Stimulated activated CD4-positive, alpha-beta T cell treated with anti-CD3 and anti-CD28 coated beads, Interleukin-2, amount 100 ng/mL, for 48 hours (primary cell): Measurements from ENCODE around the gene WWTR1.

ENCODE experiments used
- DNase-seq, 2 donors: peaks; one replicate each; pipeline ENCODE4 v3.0.0-alpha.2; 2020

WWTR1 gene

DNA sequence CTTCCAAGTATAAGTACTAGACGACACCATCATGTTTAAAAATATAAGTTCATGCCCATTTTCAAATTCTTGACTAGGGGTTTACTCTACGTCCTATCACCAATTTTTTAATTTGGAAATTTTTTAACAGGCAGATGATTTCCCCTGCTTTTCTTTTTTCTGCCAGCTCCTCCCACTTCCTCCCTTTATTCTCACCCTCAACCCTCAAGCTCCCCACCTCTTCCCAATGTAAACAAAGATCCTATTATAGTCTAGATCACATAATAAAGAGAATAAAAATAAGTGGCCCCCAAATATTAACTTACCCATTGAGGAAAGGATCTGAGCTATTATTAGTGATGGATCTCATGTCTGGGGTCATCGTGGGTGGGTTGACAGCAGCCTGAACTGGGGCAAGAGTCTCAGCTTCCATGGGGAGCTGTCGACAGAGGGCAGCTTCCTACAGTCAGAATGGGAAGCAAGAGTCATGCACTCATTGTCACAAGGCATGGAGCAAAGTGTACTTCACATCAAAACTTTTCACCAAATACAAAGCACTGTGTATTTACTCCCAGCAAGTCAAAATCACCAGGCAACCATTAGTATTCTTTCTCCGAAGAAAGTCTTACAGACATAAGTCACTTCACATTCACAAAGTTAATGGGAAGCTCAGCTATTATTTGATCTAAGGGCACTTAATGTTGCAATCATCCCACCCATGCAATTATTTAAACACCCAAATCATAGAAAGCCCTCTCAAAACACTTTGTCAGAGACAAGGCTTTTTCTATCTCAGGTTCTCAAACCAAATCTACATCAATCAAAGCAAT, 130.1 kb downstream of the WWTR1 start:
- DNase-seq: no peak

DNA sequence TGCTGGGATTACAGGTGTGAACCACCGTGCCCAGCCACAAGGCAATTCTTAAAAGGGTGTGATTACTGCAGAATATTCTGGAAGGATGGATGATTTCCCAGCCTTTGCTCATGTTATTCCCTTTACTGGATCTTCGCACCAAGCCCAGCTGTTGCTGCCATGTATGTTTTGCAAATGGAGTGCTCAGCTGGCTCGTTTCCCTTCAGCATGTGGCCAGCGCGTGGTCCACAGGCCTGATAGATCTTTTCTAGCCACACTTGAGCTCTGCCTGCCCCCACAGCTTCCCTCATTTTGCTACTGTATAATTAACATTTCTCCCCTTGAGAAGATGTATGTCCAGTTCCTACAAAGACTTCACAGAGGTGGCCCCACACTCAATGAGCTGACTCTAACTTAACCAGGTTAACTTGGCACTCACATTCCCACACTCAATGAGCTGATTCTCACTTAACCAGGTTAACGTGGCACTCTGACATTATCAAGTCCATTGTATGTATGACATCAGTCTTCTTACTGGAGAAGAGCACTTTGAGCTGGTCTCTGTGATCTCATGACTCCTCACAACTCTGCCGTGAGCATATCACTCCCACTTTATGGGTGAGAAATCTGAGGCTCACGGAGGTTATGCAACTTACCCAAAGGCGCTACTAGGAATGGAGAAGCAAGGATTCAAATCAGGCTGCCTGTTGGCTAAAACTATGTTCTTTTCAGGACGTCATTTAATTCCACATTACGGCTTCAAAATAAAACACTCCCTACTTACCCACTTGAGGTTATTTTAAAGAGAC, 134.1 kb downstream of the WWTR1 start:
- DNase-seq: no peak

DNA sequence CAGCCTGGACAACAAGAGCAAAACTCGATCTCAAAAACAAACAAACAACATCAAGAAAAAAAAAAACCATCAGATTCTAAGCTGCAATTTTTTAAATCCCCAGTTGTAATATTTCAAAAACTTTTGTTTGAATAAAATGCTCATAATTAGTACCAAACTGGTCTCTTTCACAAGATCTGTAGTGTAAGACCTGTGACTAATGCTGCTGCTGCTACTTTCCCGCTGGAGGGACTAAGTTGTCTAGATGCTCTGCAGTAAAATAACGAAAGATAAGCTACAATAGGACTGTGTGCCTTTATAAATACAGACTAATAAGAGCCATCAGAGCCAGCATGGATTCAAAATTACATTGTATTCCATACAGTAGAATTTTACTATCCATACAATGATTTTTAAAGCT, 137.9 kb downstream of the WWTR1 start:
- no peak for DNase-seq

- DNase-seq: no peak
Measured at GRCh38 chr3:149516920-149517319, 140.9 kb downstream of the WWTR1 start.

DNA sequence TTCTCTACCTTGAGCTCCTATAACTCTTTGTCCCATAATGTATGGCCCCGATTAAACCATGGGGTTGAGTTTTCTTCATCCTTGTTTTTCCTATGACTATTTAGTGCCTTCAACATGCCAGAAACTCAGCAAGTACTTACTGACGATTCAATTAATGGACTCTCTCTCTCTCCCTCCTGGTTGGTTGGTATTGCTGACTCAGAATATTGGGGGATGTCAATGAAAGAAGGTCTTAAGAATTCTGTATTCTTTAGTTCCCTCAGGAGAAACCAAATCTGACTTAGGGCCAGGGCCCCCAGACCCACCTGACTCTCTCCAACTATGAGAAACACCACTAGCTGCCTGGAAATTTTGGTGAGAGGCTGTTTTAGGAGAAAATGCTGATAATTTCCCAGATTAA, 142.6 kb downstream of the WWTR1 start:
- DNase-seq: no peak

DNA sequence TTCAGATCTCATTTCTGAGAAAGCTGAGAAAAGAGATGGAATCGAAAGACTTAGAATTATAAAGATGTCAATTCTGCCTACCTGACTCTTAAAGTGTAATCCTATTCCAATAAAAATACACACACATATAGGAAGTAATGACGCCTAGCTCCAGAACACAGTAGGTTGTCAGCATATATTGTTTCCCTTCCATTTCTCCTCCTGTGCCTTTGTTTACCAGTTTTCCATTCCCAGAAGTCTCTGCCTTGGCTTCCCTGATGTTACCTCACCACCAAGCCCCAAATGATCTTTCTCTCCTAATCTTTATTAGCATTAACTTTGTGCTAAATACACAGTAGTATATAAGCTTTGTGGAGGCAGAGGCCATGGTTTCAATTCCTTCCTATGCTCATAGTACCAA, 143.4 kb downstream of the WWTR1 start:
- DNase-seq: no peak

GRCh38 chr3:149512073-149512782, 145.6 kb downstream of the WWTR1 start:
- DNase-seq: no peak

- DNase-seq: no peak
Measured at GRCh38 chr3:149511040-149511626, 146.7 kb downstream of the WWTR1 start.

DNA sequence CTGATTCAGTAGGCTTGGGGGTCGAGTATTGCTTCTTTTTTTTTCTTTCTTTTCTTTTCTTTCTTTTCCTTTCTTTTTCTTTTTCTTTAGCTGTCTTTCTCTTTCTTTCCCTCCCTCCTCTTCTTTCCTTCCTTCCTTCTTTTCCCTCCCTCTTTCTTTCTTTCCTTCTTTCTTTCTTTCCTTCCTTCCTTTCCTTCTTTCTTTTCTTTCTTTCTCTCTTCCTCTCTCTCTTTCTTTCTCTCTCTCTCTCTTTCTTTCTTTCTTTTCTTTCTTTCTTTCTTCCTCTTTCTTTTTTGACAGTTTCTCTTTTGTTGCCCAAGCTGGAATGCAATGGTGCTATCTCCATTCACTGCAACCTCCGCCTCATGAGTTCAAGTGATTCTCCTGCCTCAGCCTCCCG, 147.3 kb downstream of the WWTR1 start:
- no peak for DNase-seq

GRCh38 chr3:149509526-149509925, 148.3 kb downstream of the WWTR1 start:
- no peak for DNase-seq

- DNase-seq: no peak
Measured at GRCh38 chr3:149507491-149508324, 150.1 kb downstream of the WWTR1 start.

DNA sequence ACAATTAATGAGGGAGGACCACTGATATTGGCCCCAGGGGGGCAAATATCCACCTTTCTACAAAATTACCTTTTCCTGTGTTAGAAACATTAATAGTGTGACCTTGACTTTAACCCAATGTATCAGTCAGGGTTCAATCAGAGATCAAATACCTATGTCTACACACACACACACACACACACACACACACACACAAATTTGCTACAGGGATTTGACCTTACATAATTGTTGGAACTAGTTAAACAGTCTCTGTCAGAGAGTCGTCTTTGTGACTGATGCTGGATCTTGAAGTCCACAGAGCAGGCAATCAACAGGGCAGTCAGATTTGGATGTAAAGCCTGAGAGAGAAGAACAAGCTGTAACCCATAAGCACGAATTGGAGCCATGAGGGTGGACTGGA, 150.9 kb downstream of the WWTR1 start:
- DNase-seq: no peak

DNA sequence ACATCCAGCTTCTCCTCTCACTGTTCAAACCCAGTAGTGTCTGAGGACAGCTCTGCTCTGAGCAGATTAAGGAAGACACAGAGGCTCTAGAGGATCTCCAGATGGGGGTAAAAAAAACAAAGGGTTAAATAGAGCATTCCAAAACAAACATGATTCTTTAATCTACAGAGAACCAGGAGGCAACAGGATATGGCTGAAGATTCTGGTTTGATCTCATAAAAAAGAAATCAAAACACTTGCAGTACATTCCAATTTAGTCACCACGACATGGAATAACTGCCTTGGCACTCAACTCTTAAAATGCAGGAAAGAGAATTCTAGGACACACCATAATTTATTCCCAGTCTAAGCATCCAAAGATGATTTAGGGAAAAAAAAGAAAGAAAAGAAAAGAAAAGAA, 151.3 kb downstream of the WWTR1 start:
- DNase-seq: no peak

DNA sequence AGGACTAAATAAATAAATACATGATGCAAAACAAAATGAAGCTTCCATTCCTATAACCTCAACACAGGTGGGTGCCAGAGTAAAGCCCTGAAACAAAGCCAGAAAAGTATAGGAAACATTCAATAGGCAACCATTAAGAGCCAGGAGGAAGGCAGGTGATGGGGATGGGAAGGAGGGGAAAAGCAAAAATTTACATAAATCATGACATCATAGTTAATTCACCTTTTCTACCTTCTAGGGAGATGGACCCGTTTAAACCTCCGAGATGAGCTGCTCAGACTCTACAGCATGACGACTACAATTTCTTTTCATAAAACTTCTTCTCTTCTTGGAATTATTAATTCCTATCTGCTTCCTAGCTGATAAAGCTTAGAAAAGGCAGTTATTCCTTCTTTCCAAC, 155.4 kb downstream of the WWTR1 start:
- no peak for DNase-seq

DNA sequence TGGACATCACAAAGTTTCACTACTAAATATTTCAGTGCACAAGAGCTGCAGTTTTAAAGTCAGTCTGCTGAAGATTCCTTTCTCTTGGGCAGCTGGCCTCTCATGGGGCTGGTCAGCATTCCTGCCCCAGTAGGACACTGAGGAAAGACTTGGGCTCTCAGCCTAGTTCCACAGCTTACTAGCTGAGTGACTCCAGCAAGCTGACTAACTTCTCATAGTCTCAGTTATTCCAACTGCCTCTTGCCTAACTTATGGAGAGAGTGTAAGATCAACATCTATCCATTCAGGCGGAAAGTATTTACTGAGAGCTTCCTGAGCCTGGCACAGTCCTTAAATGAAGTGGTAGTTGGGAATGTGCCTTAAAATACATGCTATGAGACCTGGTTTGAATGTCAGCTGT, 156.3 kb downstream of the WWTR1 start:
- no peak for DNase-seq

DNA sequence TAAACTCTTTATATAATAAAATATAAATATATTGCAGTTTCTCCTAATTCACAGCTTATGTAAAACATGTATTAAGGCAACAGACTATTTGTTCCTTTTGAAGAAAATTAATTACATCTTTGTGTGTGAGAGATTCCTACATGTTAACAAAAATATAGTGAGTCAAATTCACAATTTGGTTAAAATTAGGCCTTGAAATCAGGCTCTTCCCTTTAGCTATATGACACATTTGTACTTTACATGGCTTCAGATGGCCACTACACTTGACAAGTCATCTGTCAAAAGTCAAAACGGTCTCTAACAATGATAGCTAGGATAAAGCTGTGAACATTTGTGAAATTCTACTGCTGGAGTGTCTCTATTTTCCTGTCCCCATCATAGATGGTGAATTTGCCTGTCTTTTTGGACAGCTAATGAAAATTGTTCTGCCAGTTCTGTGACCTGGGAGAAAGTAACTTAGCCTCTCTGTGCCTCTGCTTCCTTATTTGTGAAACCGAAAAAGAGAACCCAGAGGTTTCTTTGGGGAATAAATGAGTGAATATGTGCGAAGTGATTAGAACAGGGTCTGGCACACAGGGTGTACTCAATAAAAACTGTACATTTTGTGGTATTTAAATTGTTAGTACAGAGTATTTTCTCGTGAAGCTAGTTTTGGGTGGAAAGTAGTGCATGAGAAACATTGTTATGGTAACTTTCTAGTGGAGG, 159.7 kb downstream of the WWTR1 start:
- DNase-seq: no peak

GRCh38 chr3:149496891-149497290, 160.9 kb downstream of the WWTR1 start:
- no peak for DNase-seq

DNA sequence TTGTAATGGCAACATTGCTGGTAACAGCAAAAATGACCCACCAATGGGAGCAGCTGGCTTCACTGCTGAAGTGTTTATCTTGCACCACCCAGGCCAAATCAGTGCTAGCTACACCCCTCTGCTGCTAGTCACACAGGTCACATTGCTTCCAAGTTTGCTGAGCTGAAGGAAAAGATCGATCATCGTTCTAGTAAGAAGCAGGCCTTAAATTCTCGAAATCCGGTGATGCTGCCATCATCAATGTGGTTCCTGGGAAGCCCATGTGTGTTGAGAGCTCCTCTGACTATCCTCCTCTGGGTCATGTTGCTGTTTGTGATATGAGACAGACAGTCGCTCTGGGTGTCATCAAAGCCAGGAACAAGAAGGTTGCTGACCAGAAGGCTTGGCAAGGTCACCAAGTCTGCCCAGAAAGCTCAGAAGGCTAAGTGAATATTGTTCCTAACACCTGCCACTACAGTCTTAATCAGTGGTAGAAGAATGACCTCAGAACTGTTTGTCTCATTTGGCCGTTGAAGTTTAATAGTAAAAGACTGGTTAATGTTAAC, 162.2 kb downstream of the WWTR1 start:
- no peak for DNase-seq

GRCh38 chr3:149494759-149495580, 162.9 kb downstream of the WWTR1 start:
- DNase-seq: no peak

GRCh38 chr3:149494022-149494758, 163.6 kb downstream of the WWTR1 start:
- DNase-seq: peak; percentile 36 to 42
